Femur (tissue), 1 donor: ENCODE data around the gene CDK3.
"Not testable (repeated sequence)": the region's sequence is repeated elsewhere in the genome, so short reads cannot be mapped to it uniquely, and the experiment has no call there.

Experiments
- DNase-seq: peaks from one replicate; pipeline ENCODE4 v3.0.0-alpha.2; 2017

CDK3 gene

GRCh38 chr17:76044475-76045007 lies 43.9 kb downstream of the CDK3 start:
- not testable (repeated sequence) for DNase-seq

DNA sequence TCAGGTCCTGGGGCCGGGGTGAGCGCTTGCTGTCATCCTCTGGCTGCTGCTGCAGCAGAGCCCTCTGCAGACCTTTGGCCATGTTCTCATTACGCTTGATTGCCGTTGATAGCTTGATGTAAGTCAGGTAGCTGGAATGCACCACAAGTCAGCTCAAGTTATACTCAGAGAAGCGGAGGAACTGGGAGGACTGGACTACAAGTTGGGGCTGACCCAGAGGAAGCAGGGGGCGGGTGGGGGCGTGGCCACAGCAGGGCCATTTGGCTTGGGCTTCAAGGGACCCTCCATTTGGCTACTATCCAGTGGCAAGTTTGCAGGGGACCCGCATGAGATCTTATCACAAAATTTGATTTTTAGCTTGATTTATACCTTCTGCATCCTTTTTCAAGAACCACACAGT lies 45.4 kb downstream of the CDK3 start:
- no peak for DNase-seq

DNA sequence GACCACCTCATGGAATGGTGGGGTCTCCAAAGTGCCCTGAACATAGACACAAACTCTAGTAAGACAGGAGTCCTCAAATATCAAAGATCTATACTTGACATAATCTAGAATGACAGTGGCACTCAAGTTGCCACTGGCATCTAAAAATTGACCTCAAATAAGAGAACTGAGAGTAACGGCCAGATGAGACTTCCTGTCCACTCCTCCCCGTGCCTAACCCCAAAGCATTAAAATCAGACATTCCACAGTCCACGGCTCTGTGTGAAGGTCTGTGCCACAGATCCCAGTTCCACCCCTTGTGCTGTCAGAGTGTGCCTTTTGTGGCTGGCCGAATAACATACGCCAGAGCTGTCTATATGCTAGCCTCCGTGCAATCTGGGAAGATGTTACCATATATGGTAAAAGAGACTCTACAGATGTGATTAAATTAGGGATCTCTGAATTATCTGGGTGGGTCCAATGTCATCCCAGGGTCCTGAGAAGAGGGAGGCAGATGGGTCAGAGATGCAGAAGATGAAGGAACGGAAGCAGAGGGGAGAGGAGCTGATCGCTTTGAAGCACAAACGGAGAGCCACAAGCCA lies 47.5 kb downstream of the CDK3 start:
- DNase-seq: no peak

DNA sequence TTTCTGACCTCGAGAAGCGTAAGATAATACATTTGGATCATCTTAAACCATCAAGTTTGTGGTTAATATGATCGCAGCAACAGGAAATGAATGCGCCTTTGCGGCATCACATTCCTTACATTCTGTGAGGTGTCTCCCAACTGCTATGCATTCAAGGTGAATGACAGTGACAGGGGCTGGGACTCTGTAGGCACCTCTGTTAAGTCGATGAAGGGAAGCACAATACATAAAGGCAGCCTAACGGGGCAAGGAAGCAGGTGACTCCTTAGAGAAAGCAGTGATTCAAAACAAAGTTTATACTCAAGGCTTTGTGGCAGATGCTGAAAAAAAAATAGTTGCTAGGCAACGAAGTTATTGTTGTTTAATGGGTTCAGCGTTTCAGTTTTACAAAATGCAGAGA lies 48.1 kb downstream of the CDK3 start:
- DNase-seq: no peak

DNA sequence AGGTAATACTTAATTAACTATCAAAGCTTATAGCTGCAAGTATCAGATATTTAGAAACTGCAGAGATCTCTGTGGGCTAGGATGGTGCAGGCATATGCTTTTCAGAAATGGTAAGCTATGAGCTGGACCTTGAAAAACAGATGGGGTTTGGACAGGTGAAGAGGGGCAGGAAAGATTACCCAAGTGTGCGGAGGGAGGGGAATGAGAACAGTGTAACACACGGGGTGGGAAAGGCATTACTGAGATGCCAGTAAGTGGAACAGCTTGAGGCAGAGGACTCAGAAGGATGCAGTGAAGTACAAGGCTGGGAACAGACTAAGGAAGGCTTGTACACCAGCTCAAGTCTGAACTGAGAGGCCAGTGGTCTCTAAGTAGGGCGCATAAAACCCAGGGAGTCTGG lies 48.6 kb downstream of the CDK3 start:
- DNase-seq: no peak

GRCh38 chr17:76049836-76050537 lies 49.3 kb downstream of the CDK3 start:
- DNase-seq: no peak

- DNase-seq: no peak
Observed at GRCh38 chr17:76050538-76051467, 50.1 kb downstream of the CDK3 start.

DNA sequence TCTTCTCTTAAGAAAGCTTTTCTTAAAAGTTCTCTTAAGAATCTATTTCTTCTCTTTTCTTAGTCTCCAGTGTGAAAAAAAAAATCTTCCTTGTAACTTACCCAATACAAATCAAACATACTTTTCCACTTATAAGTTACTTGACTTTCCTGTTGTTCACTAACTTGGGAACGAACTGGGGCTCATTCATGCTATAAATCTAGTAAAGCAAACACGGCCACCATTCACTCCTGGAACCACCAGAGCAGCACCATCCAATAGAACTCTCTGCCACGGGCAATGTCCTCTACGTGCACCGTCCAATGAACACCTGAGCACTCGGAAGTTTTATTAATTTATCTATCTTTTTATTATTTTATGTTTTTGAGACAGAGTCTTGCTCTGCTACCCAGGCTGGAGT lies 50.9 kb downstream of the CDK3 start:
- no peak for DNase-seq

- no peak for DNase-seq
Observed at GRCh38 chr17:76053246-76054111, 52.8 kb downstream of the CDK3 start.

- no peak for DNase-seq
Observed at GRCh38 chr17:76054112-76054476, 53.4 kb downstream of the CDK3 start.
